ENCODE data around the gene CCDC172.

Gene CCDC172

DNA sequence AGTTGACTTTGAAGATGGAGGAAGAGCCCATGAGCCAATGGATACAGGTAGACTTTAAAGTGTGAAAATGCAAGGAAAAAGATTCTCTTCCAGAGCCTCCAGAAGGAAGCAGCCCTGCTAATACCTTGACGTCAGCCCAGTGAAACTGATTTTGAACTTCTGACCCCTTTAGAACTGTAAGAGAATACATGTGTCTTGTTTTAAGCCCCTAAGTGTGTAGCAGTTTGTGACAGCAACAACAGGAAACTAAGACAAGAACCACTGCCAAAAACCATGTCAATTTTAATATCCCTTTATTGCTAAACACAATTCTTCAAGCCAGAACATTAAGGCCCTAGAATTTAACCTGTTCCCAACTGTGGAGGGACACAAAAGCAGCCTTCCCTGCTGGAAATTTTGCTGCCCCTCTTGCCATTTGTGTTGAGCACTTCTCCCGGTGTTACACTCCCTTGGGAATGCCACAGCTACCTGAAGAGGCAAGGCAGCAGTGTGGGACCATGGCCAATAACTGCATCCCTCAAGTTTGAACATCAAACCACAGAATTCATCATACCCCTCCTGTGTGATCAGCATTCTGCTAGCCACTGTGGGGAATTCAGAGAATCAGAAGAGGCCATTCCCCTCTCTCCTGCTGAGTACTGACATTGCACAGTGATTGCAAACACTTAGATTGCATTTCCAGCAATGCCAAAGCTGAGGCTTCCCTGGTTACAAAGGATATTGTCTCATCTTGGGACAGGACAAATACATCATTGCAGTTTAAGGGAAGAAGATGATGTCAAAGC, 12.3 kb upstream of the CCDC172 start:
- TF ChIP-seq GATA2 (IDR thresholded peaks at IDR 0.05; ENCODE audit: low read depth, low read length) = no peak
- TF ChIP-seq GATA3 (IDR thresholded peaks at IDR 0.05; ENCODE audit: low read depth, low read length) = no peak

DNA sequence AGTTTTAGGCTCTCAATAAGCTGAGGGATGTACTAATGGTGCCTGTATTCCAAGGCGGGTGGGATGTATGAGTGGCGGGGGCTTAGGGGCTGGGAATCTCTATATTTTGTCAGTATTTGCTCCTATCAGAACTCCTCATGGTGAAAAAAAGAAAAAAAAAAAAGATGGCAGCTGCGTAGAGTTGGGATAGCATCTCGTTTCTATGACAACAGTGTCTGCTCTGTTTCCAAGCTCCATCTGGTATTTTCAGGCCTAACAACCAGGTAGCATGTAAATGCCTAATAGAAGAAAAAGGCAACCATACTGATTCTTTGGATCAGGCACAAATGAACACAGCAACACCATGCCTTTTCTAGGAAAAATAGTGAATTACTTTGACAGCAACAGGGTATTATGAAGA, 11.7 kb upstream of the CCDC172 start:
- TF ChIP-seq GATA2 (IDR thresholded peaks at IDR 0.05; ENCODE audit: low read depth, low read length) (peak; percentile 71), GATA3 (IDR thresholded peaks at IDR 0.05; ENCODE audit: low read depth, low read length) (peak; percentile 46; the same call in 1 of the 2 replicates)

DNA sequence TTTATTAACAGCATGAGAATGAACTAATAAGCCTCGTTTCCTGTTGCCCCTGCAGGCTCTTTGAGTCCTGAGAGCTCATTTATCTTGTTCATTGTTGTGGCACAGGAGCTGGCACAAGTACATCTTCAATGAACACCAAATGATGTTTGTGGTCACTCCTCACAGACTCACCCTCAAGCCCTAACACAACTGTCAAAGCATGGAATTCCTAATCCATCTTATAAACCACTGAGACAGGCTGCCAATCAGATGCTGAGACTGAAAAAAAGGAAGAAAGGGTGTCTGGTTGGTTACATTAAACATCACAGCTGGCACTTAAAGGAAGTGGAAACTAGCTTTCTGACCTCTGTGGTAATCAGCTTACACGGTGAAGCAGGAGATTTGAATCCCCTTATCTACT, 7.7 kb upstream of the CCDC172 start:
- TF ChIP-seq GATA2 (IDR thresholded peaks at IDR 0.05; ENCODE audit: low read depth, low read length) (no peak), GATA3 (IDR thresholded peaks at IDR 0.05; ENCODE audit: low read depth, low read length) (no peak)

DNA sequence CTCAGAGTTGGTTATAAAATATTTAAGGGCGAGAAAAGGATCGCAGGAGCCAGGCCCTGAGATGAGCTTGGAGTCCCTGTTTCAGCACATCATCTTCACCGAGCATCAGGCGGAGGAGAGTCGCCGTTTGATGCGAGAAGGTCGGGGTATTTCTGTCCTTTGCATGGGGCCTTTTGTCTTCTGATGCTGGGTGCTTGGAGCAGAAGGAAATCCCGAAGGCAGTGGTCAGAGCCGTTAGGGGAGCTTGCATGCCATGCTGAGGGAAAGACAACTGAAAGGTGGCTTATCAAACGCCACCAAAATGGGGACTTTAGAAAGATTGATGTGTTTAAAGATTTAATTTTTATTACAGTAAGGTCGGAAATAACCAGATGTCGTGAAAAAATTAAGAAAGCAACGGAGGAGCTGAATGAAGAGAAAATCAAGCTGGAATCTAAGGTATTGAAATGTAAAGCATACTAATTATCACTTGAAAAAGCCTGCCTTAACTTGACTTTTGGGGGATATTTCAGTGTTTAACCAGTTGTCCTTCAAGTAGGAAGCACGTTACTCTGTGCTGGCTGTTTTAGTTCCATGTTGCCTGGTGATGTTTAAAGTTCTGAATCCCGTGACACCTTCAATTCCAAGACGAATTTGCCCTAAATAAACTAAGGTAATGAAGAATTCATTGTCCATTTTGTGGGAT, 845 bp downstream of the CCDC172 start:
- no peak for TF ChIP-seq GATA3 (IDR thresholded peaks at IDR 0.05; ENCODE audit: low read depth, low read length)
- no peak for TF ChIP-seq GATA2 (IDR thresholded peaks at IDR 0.05; ENCODE audit: low read depth, low read length)

DNA sequence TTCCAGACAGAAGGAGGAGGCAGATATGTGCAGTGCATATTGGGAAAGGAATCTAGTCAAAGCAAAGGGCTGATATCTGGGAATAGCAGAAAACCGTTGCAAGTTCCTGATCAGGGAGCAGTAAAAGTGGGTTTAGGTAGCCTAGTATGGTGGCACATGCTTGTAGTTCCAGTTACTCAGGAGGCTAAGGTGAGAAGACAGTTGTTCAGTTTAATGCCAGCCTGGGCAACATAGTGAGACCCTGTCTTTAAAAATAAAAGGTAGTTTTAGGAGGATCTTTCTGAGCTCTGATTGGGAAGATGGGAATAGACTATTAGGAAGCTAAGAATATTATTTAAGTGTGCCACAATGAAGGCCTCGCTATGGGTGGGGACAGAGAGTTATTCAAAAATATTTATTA, 1.7 kb downstream of the CCDC172 start:
- no peak for TF ChIP-seq GATA2 (IDR thresholded peaks at IDR 0.05; ENCODE audit: low read depth, low read length)
- TF ChIP-seq GATA3 (IDR thresholded peaks at IDR 0.05; ENCODE audit: low read depth, low read length) = no peak

DNA sequence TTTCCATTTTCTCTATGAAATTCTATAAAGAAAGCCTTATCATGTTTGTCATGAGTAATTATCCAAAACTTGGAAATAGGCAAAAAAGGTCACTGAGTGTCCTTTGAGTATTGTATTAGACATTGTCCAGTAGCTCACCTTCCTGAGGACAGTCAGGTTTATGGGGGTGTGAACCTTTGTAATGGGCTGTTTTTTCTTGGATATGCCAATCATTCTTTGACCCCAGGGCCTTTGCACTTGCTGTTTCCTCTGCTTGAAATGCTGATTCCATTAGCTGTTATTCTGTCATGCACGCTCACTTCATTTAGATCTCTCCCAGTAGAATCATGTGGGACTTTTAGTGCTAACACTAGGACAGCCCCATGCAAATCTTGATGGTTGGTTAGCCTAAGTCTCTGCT, 4.9 kb downstream of the CCDC172 start:
- TF ChIP-seq GATA2 (IDR thresholded peaks at IDR 0.05; ENCODE audit: low read depth, low read length) (no peak), GATA3 (IDR thresholded peaks at IDR 0.05; ENCODE audit: low read depth, low read length) (no peak)

DNA sequence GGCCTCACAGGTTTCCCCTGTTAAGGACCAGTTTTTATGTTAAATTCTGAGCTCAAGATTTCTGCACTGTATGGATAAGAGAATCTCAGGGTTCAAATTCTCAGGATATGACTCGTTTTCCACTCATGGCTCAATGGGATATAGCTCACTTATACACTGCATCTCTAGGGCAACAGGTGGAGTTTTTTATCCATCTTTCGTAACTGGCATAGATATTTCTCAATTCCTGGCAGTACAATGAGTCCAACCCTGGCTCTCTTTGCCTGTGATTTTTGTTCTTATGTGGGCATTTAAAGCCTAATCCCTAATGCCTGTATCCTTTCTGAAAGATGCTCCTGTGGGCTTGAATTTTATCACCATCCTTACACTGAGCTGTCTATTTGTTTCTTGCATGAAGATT, 7.6 kb downstream of the CCDC172 start:
- TF ChIP-seq GATA3 (IDR thresholded peaks at IDR 0.05; ENCODE audit: low read depth, low read length) (no peak), GATA2 (IDR thresholded peaks at IDR 0.05; ENCODE audit: low read depth, low read length) (no peak)

DNA sequence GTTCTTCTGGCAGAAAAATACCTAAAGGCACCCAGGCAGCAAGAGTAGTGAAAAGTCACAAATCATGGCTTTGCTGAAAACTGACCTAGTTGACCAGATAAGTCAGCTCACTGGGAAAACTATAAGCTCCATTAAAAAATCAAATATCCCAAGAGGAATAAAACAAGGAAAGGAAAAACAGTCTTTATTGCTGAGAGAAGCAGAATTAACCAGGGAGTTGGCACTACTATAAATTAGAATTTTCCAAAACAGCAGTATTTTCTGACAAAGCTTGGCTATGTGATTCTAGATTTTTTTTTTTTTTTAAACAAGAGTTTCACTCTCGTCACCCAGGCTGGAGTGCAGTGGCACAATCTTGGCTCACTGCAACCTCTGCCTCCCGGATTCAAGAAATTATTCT, 12.6 kb downstream of the CCDC172 start:
- no peak for TF ChIP-seq GATA3 (IDR thresholded peaks at IDR 0.05; ENCODE audit: low read depth, low read length)
- no peak for TF ChIP-seq GATA2 (IDR thresholded peaks at IDR 0.05; ENCODE audit: low read depth, low read length)

DNA sequence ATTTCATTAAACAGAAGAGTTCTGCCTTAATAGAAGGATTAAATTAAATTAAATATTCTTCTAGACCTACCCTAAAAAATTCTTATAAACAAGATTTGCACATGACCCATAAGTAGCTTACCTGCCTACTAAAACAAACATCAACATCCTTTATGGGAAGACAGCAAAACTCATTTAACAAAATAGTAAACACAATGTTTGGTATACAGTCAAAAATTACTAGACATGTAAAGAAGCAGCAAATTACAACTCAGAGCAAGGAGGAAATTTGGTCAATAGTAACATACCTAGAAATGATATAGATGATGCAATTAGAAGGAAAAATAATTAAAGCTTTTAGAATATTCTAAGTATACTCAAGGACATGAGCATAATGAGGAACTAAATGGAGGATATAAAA, 27.9 kb downstream of the CCDC172 start:
- TF ChIP-seq GATA3 (IDR thresholded peaks at IDR 0.05; ENCODE audit: low read depth, low read length) (no peak), GATA2 (IDR thresholded peaks at IDR 0.05; ENCODE audit: low read depth, low read length) (no peak)

DNA sequence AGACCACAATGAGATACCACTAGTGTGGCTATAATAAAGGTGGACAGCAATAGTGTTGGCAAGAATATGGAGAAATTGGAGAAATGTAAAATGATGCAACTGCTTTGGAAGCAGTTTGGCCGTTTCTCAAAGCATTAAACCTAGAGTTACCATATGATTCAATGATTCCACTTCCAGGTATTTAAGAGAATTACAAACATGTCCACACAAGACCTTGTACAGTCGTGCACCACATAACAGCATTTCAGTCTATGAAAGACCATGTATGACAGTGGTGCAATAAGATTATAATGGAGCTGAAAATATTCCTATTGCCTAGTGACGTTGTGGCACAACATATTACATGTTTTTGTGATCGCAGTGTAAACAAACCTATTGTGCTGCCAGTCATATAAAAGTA, 29.6 kb downstream of the CCDC172 start:
- no peak for TF ChIP-seq GATA2 (IDR thresholded peaks at IDR 0.05; ENCODE audit: low read depth, low read length)
- TF ChIP-seq GATA3 (IDR thresholded peaks at IDR 0.05; ENCODE audit: low read depth, low read length) = no peak

DNA sequence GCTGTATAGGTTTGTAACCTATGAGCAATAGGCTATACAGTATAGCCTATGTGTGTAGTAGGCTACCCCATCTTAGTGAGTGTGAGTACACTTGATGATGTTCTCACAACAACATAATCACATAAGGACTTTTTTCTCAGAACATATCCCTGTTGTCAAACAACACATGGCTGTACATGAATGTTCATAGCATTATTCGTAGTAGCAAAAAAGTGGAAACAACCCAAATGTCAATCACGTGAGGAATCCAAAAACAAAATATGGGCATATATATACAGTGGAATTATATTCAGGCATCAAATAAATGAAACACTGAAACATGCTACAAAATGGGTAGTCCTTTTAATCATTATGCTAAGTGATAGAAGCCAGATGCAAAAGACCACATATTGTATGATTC, 31.1 kb downstream of the CCDC172 start:
- TF ChIP-seq GATA2 (IDR thresholded peaks at IDR 0.05; ENCODE audit: low read depth, low read length) (no peak), GATA3 (IDR thresholded peaks at IDR 0.05; ENCODE audit: low read depth, low read length) (no peak)

DNA sequence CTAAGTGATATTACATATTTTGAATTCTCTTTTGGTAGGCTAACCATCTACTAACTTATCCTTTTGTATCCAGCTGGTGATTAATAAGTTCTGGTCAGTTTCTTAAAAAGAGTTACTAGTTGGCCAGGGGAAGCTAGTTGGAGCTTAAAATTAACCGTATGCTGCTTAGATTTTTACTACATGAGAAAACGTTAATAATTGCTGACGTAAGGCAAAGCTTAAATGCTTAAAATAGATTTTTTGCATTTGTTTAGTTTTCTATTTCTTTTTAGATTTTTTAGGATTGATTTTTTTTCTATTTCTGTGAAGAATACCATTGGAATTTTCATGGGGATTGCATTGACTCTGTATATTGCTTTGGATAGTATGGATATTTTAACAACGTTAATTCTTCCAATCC, 32.6 kb downstream of the CCDC172 start:
- no peak for TF ChIP-seq GATA3 (IDR thresholded peaks at IDR 0.05; ENCODE audit: low read depth, low read length)
- no peak for TF ChIP-seq GATA2 (IDR thresholded peaks at IDR 0.05; ENCODE audit: low read depth, low read length)

DNA sequence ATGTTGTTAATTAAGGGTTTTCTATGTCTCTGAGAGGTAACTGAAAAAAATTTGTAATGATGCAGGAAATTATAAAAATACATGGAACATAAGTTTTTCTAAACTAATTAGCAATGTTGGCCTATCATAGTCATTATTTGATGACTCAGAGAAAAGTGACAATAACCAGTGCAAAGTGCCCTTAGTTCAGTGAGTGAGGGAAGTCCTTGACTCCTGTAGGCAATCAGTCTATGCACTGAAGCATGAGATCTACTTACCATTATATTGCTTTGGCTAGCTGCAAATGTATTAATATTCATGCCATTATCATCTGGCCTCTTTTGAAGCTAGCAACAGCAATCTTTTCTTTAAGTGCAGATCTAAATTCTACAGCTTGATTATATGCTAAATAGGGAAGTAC, 40.6 kb downstream of the CCDC172 start:
- no peak for TF ChIP-seq GATA3 (IDR thresholded peaks at IDR 0.05; ENCODE audit: low read depth, low read length)
- no peak for TF ChIP-seq GATA2 (IDR thresholded peaks at IDR 0.05; ENCODE audit: low read depth, low read length)

DNA sequence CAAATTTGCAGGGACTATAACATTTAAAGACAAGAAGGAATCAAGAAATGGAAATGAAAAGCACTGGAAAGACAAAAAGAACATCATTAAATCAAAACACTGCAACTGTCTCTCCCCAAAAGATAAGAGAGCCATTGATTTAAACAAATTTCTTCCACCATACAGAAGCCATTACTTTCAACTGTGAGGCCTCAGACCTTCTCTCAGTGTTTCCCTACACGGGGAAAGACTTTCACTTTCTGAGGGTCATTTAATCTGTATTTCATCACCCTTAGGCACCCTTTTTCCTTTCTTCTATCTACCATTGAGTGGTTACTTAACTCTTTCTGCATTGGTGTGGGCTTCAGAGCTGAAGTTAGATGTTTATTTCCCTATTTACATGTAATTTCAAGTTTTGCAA, 47.5 kb downstream of the CCDC172 start:
- TF ChIP-seq GATA3 (IDR thresholded peaks at IDR 0.05; ENCODE audit: low read depth, low read length) = no peak

DNA sequence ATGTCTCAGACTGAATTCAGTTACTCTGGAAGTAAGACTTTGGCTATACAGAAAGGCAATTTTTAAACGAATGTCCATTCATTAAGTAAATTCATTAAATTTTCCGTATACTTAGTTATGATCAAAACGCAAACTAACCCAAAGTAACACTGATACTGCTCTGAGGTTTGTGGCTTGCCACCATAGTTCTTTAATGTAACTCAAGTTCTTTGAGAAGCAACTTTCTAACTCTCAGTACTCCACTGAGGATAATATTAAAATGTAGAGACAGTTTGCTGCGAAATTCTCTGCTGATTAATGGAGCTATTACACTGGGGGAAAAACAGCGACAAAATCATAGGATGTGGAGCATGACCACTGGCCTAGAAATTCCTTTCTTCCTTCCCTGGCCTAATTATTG, 58.0 kb downstream of the CCDC172 start:
- TF ChIP-seq GATA3 (IDR thresholded peaks at IDR 0.05; ENCODE audit: low read depth, low read length) (no peak), GATA2 (IDR thresholded peaks at IDR 0.05; ENCODE audit: low read depth, low read length) (no peak)

Data from SH-SY5Y (cell line).